Suppressor macrophage (primary cell): ENCODE measurements around the gene MMP20.
A peak's percentile ranks its signal among the peaks of the same experiment; 100 is the strongest.
"Not testable (repeated sequence)": the region's sequence is repeated elsewhere in the genome, so short reads cannot be mapped to it uniquely, and the experiment has no call there.

Experiments
- DNase-seq, 4 experiments: peaks; one replicate each; pipeline ENCODE4 v3.0.0-alpha.2; 2020 to 2022
- total RNA-seq, 17 experiments: gene quantifications; one replicate each; lab custom pipeline; 2026; ENCODE audit warnings: mixed read lengths in 6 of 17, inconsistent platforms in 3 of 17; lab: John Stamatoyannopoulos, UW

Gene MMP20
- 0 to 1.1 (median 0.10) reads per million in 17 experiments for total RNA-seq

DNA sequence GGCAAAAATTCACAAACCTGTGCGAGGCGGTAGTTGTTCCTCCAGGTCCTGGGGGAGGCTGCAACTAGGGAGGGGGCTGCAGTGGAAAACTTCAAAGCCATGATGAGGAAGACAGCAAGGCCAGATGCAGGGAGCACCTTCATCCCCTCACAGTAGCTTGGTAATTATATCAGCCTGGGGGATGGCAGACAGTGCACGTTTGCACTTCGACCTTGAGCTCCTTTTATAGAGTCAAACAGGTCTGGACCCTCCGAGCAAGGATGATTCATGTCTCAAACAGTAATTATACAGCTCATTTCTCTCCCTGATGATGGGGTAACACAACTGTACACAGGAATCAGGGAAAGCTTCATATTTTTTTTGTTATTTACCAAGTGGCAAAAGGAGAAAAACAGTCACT is at the start of gene MMP20:
Gene MMP20 (minus strand): TSS at position 156 of the 400 bp plus-strand sequence. CDS start 13 bp downstream, at position 143.
- no peak for DNase-seq

DNA sequence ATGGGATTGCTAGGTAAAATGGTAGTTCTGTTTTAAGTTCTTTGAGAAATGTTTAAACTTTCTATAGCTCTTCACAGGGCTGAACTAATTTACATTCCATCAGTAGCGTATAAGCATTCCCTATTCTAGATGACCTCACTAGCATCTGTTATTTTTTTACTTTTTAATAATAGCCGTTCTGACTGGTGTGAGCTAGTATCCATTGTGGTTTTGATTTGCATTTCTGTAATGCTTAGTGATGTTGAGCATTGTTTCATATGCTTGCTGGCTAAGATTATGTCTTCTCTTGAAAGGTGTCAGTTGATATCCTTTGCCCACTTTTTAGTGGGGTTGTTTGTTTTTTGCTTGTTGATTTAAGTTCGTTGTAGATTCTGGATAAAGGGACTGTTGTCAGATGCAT is 44.5 kb upstream of the MMP20 start:
- DNase-seq = no peak

GRCh38 chr11:102666331-102666957 is 41.3 kb upstream of the MMP20 start:
- DNase-seq = peak; percentile 34 to 78 (median 64)

DNA sequence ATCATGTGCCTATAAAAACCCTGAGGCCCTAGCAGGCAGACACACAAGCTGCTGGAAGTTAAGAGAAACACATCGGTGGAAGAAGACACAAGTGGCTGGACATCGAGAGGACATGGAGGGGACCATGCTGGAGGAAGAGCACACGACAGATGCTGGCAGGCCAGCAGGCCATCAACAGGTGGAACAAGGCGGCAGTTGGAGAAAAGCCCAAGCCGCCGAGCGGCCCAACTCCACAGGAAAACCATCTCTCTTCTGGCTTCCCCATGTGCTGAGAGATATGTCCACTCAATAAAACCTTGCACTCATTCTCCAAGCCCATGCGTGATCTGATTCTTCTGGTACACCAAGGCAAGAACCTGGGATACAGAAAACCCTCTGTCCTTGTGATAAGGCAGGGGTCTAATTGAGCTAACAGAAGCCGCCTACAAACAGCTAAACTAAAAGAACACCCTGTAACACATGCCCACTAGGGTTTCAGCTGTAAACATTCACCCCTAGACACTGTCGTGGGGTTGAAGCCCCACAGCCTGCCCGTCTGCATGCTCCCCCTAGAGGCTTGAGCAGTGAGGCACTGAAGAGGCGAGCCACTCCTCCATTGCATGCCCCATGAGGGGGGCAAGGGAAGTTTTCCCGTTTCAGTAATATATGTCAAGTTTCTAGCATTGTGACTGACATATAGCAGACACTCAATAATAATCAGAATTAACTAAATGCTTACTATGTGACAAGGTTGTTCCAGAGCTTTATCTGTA is 39.0 kb upstream of the MMP20 start:
- DNase-seq = peak in 3 of 4 experiments; percentile 11 to 32 (median 22)

DNA sequence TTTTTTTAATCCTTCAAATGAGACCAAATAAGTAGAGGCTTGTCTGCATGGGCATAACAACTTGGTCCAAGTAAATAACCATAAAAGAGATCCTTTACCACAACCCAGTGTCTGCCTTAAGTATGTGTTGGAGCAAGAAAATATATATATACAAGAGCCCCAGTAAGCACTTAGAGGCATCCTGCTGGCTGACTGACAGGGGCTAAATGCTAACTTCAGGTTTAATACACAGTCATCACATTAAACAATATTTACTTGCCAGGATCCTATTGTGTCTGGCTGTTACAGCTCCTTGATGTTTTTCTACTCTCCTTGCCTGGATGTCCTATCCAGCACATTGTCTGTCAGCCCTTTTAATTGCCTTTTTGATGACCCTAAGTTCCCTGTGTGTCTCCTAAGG is 37.5 kb upstream of the MMP20 start:
- no peak for DNase-seq

DNA sequence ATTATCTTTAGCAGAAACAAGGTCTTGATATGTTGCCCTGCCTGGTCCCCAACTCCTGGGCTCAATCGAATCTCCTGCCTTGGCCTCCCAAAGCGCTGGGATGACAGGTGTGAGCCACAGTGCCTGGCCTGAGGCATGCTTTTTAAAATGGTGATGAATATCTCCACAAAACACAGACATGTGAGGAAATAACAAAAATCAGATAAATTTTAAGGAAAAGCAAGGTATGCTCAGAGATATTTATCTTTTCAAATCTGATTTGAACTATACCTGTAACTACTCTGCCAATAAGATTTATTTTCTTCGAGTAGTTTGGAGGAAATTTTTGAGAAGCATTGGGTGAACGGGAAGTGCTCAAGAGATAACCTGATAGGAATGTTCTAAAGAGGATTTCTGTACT is 35.9 kb upstream of the MMP20 start:
- DNase-seq = no peak

DNA sequence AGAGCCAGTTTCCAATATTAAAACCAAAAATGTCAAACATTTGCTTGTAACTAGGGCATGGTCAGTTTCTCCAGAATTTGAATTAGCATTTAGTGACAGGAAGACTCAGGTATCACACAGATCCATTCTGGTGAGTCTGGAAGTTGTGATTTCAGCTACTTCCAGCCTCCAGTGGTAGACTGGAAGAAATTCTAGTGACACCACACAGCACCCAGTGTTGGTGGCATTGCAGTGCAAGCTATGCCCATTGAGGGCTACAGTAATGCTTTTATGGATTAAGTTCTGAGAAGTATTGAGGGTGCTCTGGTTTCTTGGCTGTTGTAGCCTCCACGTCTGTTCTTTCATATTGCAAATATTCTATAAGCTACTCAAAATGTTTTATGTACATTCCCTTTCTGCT is 31.4 kb upstream of the MMP20 start:
- DNase-seq = no peak

GRCh38 chr11:102655547-102655946 is 30.4 kb upstream of the MMP20 start:
- DNase-seq = no peak

DNA sequence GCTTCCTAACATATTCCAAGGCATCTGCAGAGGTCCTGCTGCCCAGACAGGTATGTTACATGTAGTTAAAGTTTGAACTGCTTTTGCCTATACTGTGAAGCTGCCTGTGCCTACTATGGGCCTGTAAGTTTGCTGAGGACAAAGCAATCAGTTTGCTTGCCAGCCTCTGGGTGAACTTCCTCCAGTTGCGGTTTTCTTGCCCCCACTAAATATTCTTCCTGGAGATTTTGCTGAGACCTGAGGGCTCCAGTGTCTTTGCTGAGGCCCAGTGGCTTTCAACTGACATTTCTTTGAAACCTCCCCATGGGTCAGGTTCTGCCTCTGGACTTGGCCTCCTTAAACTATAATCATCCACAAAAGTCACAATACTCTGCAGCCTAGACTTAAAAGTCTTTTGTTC is 29.6 kb upstream of the MMP20 start:
- no peak for DNase-seq

DNA sequence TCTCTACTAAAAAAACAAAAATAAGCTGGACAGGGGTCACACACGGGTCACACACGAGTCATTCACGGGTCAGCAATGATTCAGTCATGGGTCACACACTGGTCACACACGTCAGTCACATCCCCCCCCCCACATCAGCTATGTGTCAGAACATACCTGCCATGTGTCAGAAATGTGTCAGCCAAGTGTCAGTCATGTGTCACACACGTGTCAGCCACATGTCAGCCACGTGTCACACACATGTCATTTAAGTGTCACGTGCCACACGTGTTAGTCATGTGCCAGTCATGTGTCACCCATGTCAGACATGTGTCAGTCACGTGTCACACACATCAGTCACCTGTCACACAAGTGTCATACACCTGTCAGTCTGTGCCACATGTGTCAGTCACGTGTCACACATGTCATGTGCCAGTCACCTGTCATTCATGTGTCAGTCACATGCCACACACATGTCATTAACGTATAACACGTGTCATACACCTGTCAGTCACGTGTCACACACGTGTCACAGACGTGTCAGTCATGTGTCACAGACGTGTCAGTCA is 28.7 kb upstream of the MMP20 start:
- no peak for DNase-seq

- DNase-seq = no peak
These were observed 22.3 kb upstream of the MMP20 start for GRCh38 chr11:102647430-102647829.

GRCh38 chr11:102643941-102644340 is 18.8 kb upstream of the MMP20 start:
- no peak for DNase-seq

DNA sequence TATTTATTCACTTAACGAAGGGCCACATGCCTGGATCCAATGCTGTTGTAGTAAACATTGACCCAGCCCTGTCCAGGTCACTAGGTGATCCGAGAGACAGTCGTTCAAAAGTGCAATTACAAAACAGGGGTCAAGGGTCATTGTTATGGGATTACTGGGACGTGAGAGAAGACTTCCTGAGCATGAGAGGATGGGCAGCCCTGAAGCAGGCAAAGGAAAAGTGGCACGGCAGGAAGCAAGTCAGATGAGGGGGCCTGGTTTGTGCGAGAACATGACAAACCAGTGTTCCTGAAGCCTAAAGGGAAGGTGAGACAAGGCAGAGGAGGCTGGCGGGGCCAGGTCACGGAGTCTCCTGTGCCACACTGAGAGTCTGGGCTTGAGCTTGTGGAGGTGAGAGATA is 15.8 kb upstream of the MMP20 start:
- DNase-seq = no peak

DNA sequence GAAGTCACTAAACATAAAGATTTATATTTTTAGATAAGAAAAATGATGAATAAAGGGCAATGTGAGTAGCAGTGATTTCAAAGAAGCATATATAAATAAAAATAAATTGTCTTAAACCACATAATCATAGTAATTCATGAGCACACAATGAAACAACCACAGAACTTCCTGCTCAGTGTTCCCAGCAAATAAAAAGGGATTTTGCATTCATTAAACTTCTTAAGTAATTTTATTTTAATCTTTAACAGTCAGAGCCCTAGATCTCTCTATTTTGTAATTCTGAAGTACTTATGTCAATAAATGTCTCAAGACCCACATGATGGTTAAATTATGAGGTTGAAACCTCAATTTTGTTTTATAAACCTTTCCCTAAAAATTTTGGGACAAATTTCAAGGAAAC is 14.5 kb upstream of the MMP20 start:
- no peak for DNase-seq

GRCh38 chr11:102637731-102638130 is 12.6 kb upstream of the MMP20 start:
- no peak for DNase-seq

DNA sequence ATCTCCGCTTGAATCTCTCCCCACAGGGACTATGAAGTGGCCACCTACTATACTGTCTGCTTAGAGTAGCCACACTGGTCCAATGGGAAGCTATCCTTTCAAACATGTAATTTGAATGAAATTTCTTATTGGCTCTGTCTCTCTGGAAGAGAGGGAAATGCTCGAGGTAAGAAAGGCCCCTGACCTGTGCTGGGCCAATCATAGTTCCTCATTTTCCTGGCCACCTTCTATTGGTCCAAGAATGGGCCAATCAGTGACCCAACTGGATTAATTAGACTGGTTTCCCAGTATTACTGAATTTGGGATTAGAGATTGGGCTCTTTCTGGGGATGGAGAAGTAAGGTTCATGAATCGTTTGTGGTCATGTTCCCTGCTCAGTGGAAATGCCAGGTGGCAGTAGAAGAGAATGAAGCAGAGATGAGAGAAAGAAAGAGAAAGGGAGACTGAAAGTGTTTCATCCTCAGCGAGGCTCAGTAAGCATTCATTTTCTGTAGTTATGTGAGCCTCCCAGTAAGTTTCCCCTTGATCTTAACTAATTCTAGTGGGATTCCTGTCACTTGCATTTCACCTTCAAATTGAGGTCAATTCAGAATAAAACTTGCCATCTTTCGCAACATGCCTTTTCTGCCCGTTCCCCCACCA is 8.4 kb upstream of the MMP20 start:
- no peak for DNase-seq

DNA sequence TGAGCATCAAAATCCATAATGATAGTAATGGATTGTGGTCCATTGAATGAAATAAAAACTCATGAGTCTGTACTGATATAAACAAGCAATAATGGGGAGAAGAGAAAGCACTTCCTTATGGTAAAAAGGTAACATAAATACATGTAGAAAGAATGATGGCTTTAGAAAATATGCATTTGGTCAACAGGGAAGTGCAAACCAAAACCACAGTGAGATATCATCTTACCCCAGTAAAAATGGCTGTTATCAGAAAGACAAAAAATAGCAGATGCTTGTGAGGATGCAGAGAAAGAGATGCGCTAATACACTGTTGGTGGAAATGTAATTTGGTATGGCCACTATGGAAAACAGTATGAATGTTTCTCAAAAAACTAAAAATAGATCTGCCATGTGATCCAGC is 6.9 kb upstream of the MMP20 start:
- no peak for DNase-seq

- DNase-seq = no peak
These were observed 5.7 kb upstream of the MMP20 start for GRCh38 chr11:102630598-102631448.

DNA sequence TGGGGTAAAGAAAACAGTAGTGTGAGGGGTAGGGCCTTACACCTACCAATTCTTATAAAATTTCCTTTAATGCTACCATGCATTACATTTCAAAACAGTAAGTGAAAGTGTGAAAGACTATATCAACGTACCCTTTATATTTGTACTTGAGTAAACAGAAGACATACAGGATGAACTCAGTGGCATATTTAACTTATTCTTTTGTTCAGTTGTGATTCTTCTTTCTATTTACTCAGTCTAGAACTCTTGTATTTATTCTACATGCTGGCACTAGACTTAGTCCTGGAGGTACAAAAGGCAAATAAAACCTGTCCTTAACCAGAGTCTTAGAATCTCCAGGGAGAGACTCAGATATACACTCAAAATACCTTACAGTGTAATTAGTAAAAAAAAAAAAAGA is 4.8 kb upstream of the MMP20 start:
- not testable (repeated sequence) for DNase-seq

DNA sequence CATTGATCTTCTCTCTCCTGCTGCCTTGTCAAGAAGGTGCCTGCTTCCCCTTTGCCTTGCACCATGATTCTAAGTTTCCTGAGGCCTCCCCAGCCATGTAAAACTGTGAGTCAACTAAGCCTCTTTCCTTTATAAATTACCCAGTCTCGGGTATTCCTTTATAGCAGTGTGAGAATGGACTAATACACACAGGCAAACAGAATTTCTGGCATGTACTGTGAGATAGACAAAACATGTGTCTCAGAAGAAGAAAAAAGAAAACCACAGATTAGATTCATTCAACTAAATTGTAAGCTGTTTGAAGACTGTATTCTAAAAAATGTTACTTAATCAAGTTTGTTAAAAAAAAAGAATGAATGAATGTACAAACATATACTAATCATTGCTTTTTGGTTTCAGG is 1.5 kb upstream of the MMP20 start:
- no peak for DNase-seq

GRCh38 chr11:102623998-102624397 is 1.1 kb downstream of the MMP20 start:
- DNase-seq = no peak

- no peak for DNase-seq
These were observed 2.0 kb downstream of the MMP20 start for GRCh38 chr11:102623128-102623527.

DNA sequence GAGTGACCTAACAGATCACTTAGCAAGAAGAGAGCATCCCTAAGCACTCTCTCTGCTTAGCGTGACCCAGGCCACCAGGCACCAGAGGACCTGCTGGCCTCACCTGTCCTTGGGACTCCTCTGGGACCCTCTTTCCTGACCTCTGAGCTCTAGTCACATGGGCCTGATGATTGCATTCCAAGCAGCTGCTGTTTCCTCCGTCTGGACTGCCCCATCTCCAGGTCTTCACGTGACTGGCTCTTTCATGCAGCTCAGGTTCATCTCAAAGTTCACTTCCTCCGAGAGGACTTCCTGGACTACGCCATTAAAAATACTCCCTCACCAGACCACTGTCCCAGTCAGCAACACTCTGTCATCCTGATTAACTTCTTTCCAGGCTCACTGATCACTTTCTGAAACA is 2.9 kb downstream of the MMP20 start:
- no peak for DNase-seq
